Measurements from ENCODE around the gene NPAS2. TPM values are rescaled to one million over a fixed set of nuclear protein-coding genes. Genes with fewer than 3 reads are reported as not detected.

NPAS2 gene
- total RNA-seq, 4 donors from 2014 or later = 11.8 to 46.5 (median 21.7) TPM

DNA sequence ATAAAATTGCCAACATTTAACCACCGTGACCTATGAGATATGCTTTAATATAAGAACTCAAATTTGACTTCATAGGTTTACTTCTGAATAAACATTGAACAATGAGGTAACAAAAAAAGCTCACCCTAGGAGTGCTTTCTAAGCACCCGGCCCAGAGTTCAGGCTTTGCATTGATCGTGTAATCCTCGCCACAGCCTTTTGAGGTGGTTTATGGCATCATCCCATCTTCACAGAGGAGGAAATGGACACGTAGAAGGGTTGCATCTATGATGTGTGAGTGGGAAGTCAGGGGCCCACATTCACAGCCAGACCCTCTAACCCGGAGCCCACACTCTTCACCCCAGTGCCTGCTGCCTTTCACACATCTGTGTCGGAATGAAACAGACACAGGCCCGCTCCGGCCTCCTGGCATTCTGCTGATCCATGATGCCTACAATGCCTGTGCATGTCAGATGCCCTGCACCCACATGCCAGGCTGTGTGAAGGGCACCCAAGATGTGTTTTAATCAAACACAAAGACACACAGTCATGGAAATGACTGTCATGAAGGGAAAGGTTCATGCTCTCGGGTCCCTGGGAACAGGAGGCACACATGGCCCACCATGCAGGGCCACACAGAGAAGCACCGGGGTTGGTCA, 133.6 kb downstream of the NPAS2 start:
- TF ChIP-seq, protein P1, sequence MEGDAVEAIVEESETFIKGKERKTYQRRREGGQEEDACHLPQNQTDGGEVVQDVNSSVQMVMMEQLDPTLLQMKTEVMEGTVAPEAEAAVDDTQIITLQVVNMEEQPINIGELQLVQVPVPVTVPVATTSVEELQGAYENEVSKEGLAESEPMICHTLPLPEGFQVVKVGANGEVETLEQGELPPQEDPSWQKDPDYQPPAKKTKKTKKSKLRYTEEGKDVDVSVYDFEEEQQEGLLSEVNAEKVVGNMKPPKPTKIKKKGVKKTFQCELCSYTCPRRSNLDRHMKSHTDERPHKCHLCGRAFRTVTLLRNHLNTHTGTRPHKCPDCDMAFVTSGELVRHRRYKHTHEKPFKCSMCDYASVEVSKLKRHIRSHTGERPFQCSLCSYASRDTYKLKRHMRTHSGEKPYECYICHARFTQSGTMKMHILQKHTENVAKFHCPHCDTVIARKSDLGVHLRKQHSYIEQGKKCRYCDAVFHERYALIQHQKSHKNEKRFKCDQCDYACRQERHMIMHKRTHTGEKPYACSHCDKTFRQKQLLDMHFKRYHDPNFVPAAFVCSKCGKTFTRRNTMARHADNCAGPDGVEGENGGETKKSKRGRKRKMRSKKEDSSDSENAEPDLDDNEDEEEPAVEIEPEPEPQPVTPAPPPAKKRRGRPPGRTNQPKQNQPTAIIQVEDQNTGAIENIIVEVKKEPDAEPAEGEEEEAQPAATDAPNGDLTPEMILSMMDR (IDR thresholded peaks at IDR 0.05) = no peak
- TF ChIP-seq EP300 (IDR thresholded peaks at IDR 0.05) = no peak
- no peak for TF ChIP-seq POLR2A (IDR thresholded peaks at IDR 0.05)
- TF ChIP-seq POLR2AphosphoS5 (IDR thresholded peaks at IDR 0.05) = no peak
- 90 to 93% methylated on average over 6 of the region's 11 CpGs for WGBS, 2 donors (ENCODE audit: low coverage in 1 of 2)

DNA sequence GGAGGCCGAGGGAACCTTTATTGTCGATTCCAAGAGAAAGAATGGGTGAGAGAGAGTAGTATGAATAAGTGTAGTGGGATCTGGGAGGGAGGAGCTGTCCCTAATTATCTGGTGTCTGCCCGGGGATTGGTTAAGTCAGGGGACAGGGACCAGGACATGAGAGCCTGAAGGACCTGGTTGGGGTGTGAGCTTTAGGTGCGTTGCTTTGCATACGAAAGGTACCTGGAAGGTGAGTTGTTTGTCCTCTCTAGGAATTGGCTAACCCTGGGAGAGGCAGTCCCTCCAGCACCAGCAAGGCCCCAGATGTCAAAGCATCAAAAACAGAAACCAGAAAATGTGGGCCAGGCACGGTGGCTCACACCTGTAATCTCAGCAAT, 134.1 kb downstream of the NPAS2 start:
- TF ChIP-seq EP300 (IDR thresholded peaks at IDR 0.05) (no peak), POLR2A (IDR thresholded peaks at IDR 0.05) (no peak), POLR2AphosphoS5 (IDR thresholded peaks at IDR 0.05) (no peak)
- TF ChIP-seq, protein P1 (IDR thresholded peaks at IDR 0.05) = no peak
- Histone ChIP-seq H3K36me3 (peaks cover 0 to 21% of the 10 kb centered on the region in 2 donors), H3K27me3 (no peaks in the 10 kb centered on the region), H3K4me1 (peaks cover 0 to 20% (median 10%) of the 10 kb centered on the region in 3 donors), H3K4me3 (no peak overlapping the region), H3K9me3 (no peaks in the 10 kb centered on the region), H3K27ac (no peak overlapping the region)
- no peak for ATAC-seq
- 92 to 100% methylated on average over 2 to 5 of the region's 6 CpGs for WGBS, 2 donors (ENCODE audit: low coverage in 1 of 2)

More for the DNA sequence above, 133.6 kb downstream of the NPAS2 start:
- Histone ChIP-seq H3K4me3 (no peak overlapping the region), H3K9me3 (no peaks in the 10 kb centered on the region), H3K27me3 (no peaks in the 10 kb centered on the region), H3K27ac (no peak overlapping the region), H3K4me1 (peaks cover 0 to 15% (median 10%) of the 10 kb centered on the region in 3 donors), H3K36me3 (peaks cover 0 to 25% of the 10 kb centered on the region in 2 donors)
- no peak for ATAC-seq

DNA sequence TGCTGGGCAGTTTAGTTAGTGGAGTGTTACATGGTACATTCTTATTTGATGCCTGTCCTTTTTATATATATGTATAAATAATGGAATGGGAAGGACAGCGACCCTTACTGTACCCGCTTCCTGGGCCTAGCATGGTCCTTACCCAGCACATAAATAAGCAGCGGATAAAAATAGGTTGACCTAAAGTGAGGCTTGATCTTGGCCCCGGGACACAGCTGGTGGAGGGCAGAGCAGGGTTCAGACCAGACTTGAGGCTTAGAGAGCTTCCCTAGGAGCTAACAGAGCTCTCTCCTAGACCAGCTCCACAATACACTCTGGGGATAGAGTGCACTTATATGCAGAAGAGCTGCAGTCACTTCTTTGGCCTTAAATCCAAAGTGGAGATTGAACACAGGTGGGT, 135.3 kb downstream of the NPAS2 start:
- Histone ChIP-seq H3K27ac (no peak overlapping the region), H3K4me1 (peaks cover 0 to 27% (median 10%) of the 10 kb centered on the region in 3 donors), H3K36me3 (peaks cover 0 to 9% of the 10 kb centered on the region in 2 donors), H3K4me3 (no peak overlapping the region), H3K9me3 (no peaks in the 10 kb centered on the region), H3K27me3 (no peaks in the 10 kb centered on the region)
- TF ChIP-seq EP300 (IDR thresholded peaks at IDR 0.05) (no peak), POLR2AphosphoS5 (IDR thresholded peaks at IDR 0.05) (no peak), POLR2A (IDR thresholded peaks at IDR 0.05) (no peak)
- TF ChIP-seq, protein P1 (IDR thresholded peaks at IDR 0.05) = no peak
- 83 to 89% methylated on average over 2 to 4 of the region's 4 CpGs for WGBS, 2 donors (ENCODE audit: low coverage in 1 of 2)
- ATAC-seq = no peak

DNA sequence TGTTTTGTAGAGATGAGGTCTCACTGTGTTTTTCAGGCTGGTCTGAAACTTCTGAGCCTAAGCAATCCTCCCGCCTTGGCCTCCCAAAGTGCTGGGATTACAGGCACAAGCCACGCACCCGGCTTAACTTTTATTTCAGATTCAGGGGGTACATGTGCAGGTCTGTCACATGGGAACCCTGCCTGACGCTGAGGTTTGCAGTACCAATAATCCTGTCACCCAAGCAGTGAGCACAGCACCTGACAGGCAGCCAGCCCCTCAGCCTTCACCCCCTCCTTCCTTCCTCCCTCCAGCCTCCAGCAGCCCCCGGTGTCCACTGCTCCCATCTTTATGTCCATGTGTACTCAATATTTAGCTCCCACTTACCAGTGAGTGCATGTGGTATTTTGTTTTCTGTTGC, 136.1 kb downstream of the NPAS2 start:
- no peak for ATAC-seq
- Histone ChIP-seq H3K36me3 (peaks cover 0 to 4% of the 10 kb centered on the region in 2 donors), H3K4me3 (no peak overlapping the region), H3K27ac (no peak overlapping the region), H3K9me3 (no peaks in the 10 kb centered on the region), H3K4me1 (peaks cover 0 to 27% (median 10%) of the 10 kb centered on the region in 3 donors), H3K27me3 (no peaks in the 10 kb centered on the region)
- no peak for TF ChIP-seq POLR2A (IDR thresholded peaks at IDR 0.05)
- TF ChIP-seq, protein P1 (IDR thresholded peaks at IDR 0.05) = no peak
- no peak for TF ChIP-seq EP300 (IDR thresholded peaks at IDR 0.05)
- TF ChIP-seq POLR2AphosphoS5 (IDR thresholded peaks at IDR 0.05) = no peak
- 96 to 100% methylated on average over 2 to 3 of the region's 5 CpGs for WGBS, 2 donors (ENCODE audit: low coverage in 1 of 2)

All from gastroesophageal sphincter (tissue), 4 donors.